Hepatocyte (in vitro differentiated cells): ENCODE results near the gene EML4. TPM values are rescaled to one million over a fixed set of nuclear protein-coding genes. Genes with fewer than 3 reads are reported as not detected.

Source experiments
- DNase-seq: peaks from one replicate; pipeline ENCODE4 v3.0.0-alpha.2; 2016; ENCODE audit warnings: low spot score
- H2AFZ ChIP-seq: fragments of 200-600 bp; sonication (generic); 2 replicates; pipeline ENCODE4 v1.6.0; 2016; ENCODE audit warnings: antibody characterized with exemption, mild to moderate bottlenecking
- H3K27ac ChIP-seq: fragments of 200-600 bp; sonication (generic); 2 replicates; pipeline ENCODE4 v1.5.1; 2016; ENCODE audit warnings: mild to moderate bottlenecking
- H3K27me3 ChIP-seq: fragments of 200-600 bp; sonication (generic); 2 replicates; pipeline ENCODE4 v1.6.1; 2016
- H3K36me3 ChIP-seq: fragments of 200-600 bp; sonication (generic); replicated peaks from 2 replicates; pipeline ENCODE4 v1.5.1; 2016; ENCODE audit warnings: low read depth; ENCODE audit not compliant: insufficient read depth
- H3K4me1 ChIP-seq: fragments of 200-600 bp; sonication (generic); 2 replicates; pipeline ENCODE4 v1.5.1; 2016; ENCODE audit warnings: mild to moderate bottlenecking, moderate library complexity; ENCODE audit not compliant: insufficient read depth
- H3K4me2 ChIP-seq: fragments of 200-600 bp; sonication (generic); 2 replicates; pipeline ENCODE4 v1.6.0; 2016
- H3K4me3 ChIP-seq: fragments of 200-600 bp; sonication (generic); 2 replicates; pipeline ENCODE4 v1.5.1; 2016; ENCODE audit warnings: mild to moderate bottlenecking
- H3K79me2 ChIP-seq: fragments of 200-600 bp; sonication (generic); 2 replicates; pipeline ENCODE4 v1.6.0; 2017; ENCODE audit warnings: mild to moderate bottlenecking
- H3K9me2 ChIP-seq: fragments of 200-600 bp; sonication (generic); replicated peaks from 2 replicates; pipeline ENCODE4 v1.6.0; 2017; ENCODE audit warnings: mild to moderate bottlenecking; ENCODE audit not compliant: insufficient read depth
- H3K9me3 ChIP-seq: fragments of 200-600 bp; sonication (generic); 2 replicates; pipeline ENCODE4 v1.5.1; 2016; ENCODE audit warnings: low read depth, mild to moderate bottlenecking
- H4K20me1 ChIP-seq: fragments of 200-600 bp; sonication (generic); 2 replicates; pipeline ENCODE4 v1.6.0; 2016; ENCODE audit warnings: mild to moderate bottlenecking; ENCODE audit not compliant: insufficient read depth, poor library complexity, severe bottlenecking
- CTCF ChIP-seq: fragments of 200-600 bp; sonication (generic); IDR thresholded peaks from 2 replicates; pipeline ENCODE4 v1.5.1; 2016; ENCODE audit warnings: antibody characterized with exemption, mild to moderate bottlenecking; ENCODE audit not compliant: poor library complexity
- EZH2 ChIP-seq: fragments of 200-600 bp; sonication (generic); IDR thresholded peaks from 2 replicates; pipeline ENCODE4 v1.6.1; 2016; ENCODE audit warnings: antibody characterized with exemption, mild to moderate bottlenecking, borderline replicate concordance
- EZH2phosphoT487 ChIP-seq: fragments of 200-600 bp; sonication (generic); IDR thresholded peaks from one replicate; pipeline ENCODE4 v1.6.1; 2018; ENCODE audit warnings: antibody characterized with exemption, mild to moderate bottlenecking, low read depth, moderate library complexity; ENCODE audit not compliant: unreplicated experiment, severe bottlenecking
- WGBS: methylation state at CpG from one replicate; pipeline ENCODE4 v1.1.6; 2016; ENCODE audit warnings: low lambda C conversion rate; ENCODE audit errors: missing lambda C conversion rate; 5-methylcytosine and 5-hydroxymethylcytosine counted together
- polyA plus RNA-seq: library from polyadenylated mRNA; unstranded; fragments of >200 nt; fragmentation: Nextera tagmentation; extraction: Ambion mirVana; gene quantifications from 2 replicates; pipeline ENCODE4 v1.2.1, GENCODE V29; 2016
- total RNA-seq: library from RNA; depleted of rRNA; stranded (reverse); fragments of >200 nt; gene quantifications from 2 replicates; pipeline ENCODE4 v1.2.3, GENCODE V29; 2014

Gene EML4
- total and polyA plus RNA-seq, 2 experiments from 2014 or later, result 49.9 to 86.8 TPM

- Histone ChIP-seq H3K36me3 (no peaks in the 10 kb centered on the region), H4K20me1 (no peaks in the 10 kb centered on the region), H3K4me2 (no peak overlapping the region), H3K4me1 (no peaks in the 10 kb centered on the region), H3K9me2 (no peaks in the 10 kb centered on the region), H3K27me3 (no peaks in the 10 kb centered on the region), H3K79me2 (peaks cover 36% of the 10 kb centered on the region), H3K27ac (no peak overlapping the region), H3K9me3 (no peaks in the 10 kb centered on the region), H3K4me3 (no peak overlapping the region), H2AFZ (no peak overlapping the region)
- DNase-seq, result no peak
- WGBS, result 81% methylated on average over 2 of the region's 2 CpGs
- TF ChIP-seq CTCF, result no peak
- no peak for TF ChIP-seq EZH2phosphoT487
- no peak for TF ChIP-seq EZH2
Observed at GRCh38 chr2:42256505-42256904, 87.4 kb downstream of the EML4 start.

DNA sequence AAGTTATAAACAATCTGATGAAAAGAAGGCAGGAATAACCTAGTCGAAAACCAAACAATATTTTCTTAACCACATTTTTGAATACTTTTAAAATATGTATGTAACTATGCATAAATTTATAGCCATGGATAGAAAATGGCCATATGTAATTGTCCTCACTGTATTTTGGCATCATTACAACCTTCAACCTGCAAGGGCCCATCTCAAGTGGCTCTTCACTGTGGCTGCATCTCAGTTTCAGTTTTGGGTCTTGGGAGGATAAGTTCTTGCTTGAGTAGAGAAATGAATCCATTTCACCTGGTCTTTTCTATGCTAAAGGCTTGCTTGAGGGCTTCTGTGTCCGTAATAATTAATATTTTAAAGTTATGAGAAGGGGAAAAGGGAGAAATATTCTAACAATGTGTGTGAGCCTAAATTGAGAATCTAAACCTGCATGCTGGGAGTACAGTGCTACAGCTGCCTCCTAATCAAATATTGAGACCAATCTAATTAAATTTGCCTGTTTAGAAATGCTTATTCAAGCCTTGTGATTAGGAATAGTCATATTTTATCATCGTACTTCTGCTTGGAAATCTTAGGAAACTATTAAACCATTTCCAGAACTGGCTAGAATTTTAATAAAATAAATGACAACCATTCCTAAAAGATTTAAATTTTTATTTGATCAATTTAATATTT, 92.5 kb downstream of the EML4 start:
- Histone ChIP-seq H3K9me2 (no peaks in the 10 kb centered on the region), H2AFZ (no peak overlapping the region), H3K4me2 (no peak overlapping the region), H3K36me3 (no peaks in the 10 kb centered on the region), H3K27me3 (no peaks in the 10 kb centered on the region), H3K79me2 (peaks cover 4% of the 10 kb centered on the region), H3K9me3 (no peaks in the 10 kb centered on the region), H3K4me3 (no peak overlapping the region), H3K4me1 (no peaks in the 10 kb centered on the region), H4K20me1 (no peaks in the 10 kb centered on the region), H3K27ac (no peak overlapping the region)
- no peak for DNase-seq
- no peak for TF ChIP-seq EZH2phosphoT487
- TF ChIP-seq EZH2, result no peak
- TF ChIP-seq CTCF, result no peak
- WGBS, result 97% methylated on average over 3 of the region's 3 CpGs

DNA sequence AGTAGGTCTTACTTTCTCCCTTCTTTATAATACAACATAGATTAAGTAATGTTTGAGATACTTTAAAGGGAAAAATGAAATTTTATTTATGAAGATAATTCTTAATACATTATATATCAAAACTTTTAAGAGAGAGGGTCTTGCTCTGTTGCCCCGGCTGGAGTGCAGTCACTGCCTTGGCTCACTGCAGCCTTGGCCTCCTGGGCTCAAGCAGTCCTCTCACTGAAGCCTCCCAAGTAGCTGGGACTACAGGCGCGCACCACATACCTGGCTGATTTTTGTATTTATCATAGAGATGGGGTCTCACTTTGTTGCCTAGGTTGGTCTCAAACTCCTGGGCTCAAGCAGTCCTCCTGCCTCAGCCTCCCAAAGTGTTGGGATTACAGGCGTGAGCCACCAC, 97.1 kb downstream of the EML4 start:
- no peaks in the 10 kb centered on the region for H3K9me2 ChIP-seq
- H2AFZ ChIP-seq, result no peak overlapping the region
- H3K4me1 ChIP-seq, result no peaks in the 10 kb centered on the region
- WGBS, result 99% methylated on average over 4 of the region's 4 CpGs
- H3K4me2 ChIP-seq, result no peak overlapping the region
- no peak overlapping the region for H3K4me3 ChIP-seq
- no peak for DNase-seq
- H3K79me2 ChIP-seq, result no peaks in the 10 kb centered on the region
- no peaks in the 10 kb centered on the region for H4K20me1 ChIP-seq
- TF ChIP-seq EZH2 (no peak), CTCF (no peak), EZH2phosphoT487 (no peak)
- H3K27ac ChIP-seq, result no peak overlapping the region
- no peaks in the 10 kb centered on the region for H3K27me3 ChIP-seq
- H3K36me3 ChIP-seq, result no peaks in the 10 kb centered on the region
- H3K9me3 ChIP-seq, result no peaks in the 10 kb centered on the region
